Aorta (tissue), 5 donors: ENCODE results near the gene PRR4. TPM values are rescaled to one million over a fixed set of nuclear protein-coding genes. Genes with fewer than 3 reads are reported as not detected.

Source experiments
- ATAC-seq: fragments of 200-7000 bp; cut with Tn5 transposase; one replicate; pipeline ENCODE4 v1.9.1; 2022; ENCODE audit warnings: moderate library complexity; ENCODE audit not compliant: low FRiP score
- DNase-seq, 2 donors: peaks; one replicate each; pipeline ENCODE4 v3.0.0-alpha.2; 2020
- H3K27ac ChIP-seq, 2 donors: one replicate each; pipeline ENCODE4 v1.5.1; 2013; ENCODE audit warnings: low read length in 2 of 2, mild to moderate bottlenecking in 2 of 2, moderate library complexity in 2 of 2, control low read depth in 1 of 2, inconsistent platforms in 1 of 2, low read depth in 1 of 2
- H3K27me3 ChIP-seq, 2 donors: one replicate each; pipeline ENCODE4 v1.6.1; 2013; ENCODE audit warnings: control low read depth in 1 of 2, low read length in 1 of 2, mild to moderate bottlenecking in 1 of 2, moderate library complexity in 1 of 2; ENCODE audit not compliant: insufficient read depth in 2 of 2, control insufficient read depth in 1 of 2
- H3K36me3 ChIP-seq, 2 donors: one replicate each; pipeline ENCODE4 v1.6.1; 2013; ENCODE audit warnings: control low read depth in 1 of 2, low read length in 1 of 2, mild to moderate bottlenecking in 1 of 2; ENCODE audit not compliant: insufficient read depth in 2 of 2, control insufficient read depth in 1 of 2
- H3K4me1 ChIP-seq, 2 donors: one replicate each; pipeline ENCODE4 v1.6.1; 2013; ENCODE audit warnings: low read length in 2 of 2, control low read depth in 1 of 2, mild to moderate bottlenecking in 1 of 2, moderate library complexity in 1 of 2; ENCODE audit not compliant: insufficient read depth in 2 of 2, control insufficient read depth in 1 of 2
- H3K4me3 ChIP-seq, 2 donors: one replicate each; pipeline ENCODE4 v1.5.1; 2013; ENCODE audit warnings: low read length in 2 of 2, control low read depth in 1 of 2, mild to moderate bottlenecking in 1 of 2
- H3K9me3 ChIP-seq: one replicate; pipeline ENCODE4 v1.6.1; 2013; ENCODE audit warnings: mild to moderate bottlenecking, low read length; ENCODE audit not compliant: control insufficient read depth
- WGBS, 2 donors: extraction: QIAGEN DNeasy Blood & Tissue Kit; methylation state at CpG; one replicate each; pipeline ENCODE4 v1.1.7; 2013; 5-methylcytosine and 5-hydroxymethylcytosine counted together
- intact Hi-C, 2 donors: fragments of 100-400 bp; cut with DNase I; formaldehyde crosslinking; loops; one replicate each; pipeline versions ENCODE4 v1.14.2 to v1.15.0; 2022
- polyA plus RNA-seq, 2 donors: library from polyadenylated mRNA; stranded (reverse); fragments of 200-250 nt; gene quantifications; one replicate each; pipeline ENCODE4 v1.2.3, GENCODE V29; 2013
- total RNA-seq, 2 donors: library from RNA; stranded (reverse); fragmentation: NEBNext Ultra II Directional; extraction: Animal tissue kit (Norgen Biotek cat#: 25700); gene quantifications; one replicate each; pipeline ENCODE4 v1.2.1, GENCODE V29; 2021
- donor health status: healthy with polysubstance abuse.
- donor health status: Bipolar disorder and iron deficiency.
- donor health status: DM: no; HTN: no; CAD: no.
- donor health status: DM: no; HTN: no; CAD: no.
- donor health status: DM: yes; HTN: yes; CAD: no.

The PRR4 gene
- total and polyA plus RNA-seq, 4 donors: 0.74 to 4.8 (median 2.9) TPM

DNA sequence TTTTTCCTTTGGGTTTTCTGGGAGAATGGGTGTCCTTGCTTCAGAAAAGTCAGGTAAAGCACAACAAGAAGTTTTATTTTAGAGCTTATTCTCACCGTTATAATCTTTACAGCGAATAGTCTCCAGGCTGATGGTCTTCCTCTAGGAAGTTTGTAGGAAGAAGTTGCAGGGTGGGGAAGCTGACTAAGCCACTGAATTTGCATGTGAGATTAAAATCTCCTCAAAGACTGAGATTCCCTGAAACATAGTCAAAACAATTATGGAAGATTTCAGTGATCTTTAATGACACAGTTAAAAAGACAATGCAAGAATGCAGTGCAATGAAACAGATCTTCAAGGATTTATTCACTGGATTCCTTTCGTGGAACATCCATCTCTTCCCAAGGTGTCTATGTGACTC lies 24.3 kb downstream of the PRR4 start:
- DNase-seq (no peak), ATAC-seq (no peak)
- Histone ChIP-seq H3K27ac (no peak overlapping the region), H3K36me3 (no peaks in the 10 kb centered on the region), H3K9me3 (no peaks in the 10 kb centered on the region), H3K27me3 (no peaks in the 10 kb centered on the region), H3K4me3 (no peak overlapping the region), H3K4me1 (no peaks in the 10 kb centered on the region)
- 84 to 87% methylated on average over 3 of the region's 3 CpGs for WGBS, 2 donors
- intact Hi-C loops: no loop called here

GRCh38 chr12:10811883-10812536 lies 37.3 kb downstream of the PRR4 start:
- Histone ChIP-seq H3K4me1 (no peaks in the 10 kb centered on the region), H3K4me3 (no peak overlapping the region), H3K9me3 (peaks cover 2% of the 10 kb centered on the region), H3K27ac (no peak overlapping the region), H3K36me3 (peaks cover 0 to 2% of the 10 kb centered on the region in 2 donors), H3K27me3 (no peaks in the 10 kb centered on the region)
- 71 to 79% methylated on average over 3 of the region's 3 CpGs for WGBS, 2 donors
- intact Hi-C loops: no loop called here
- DNase-seq (no peak), ATAC-seq (no peak)

GRCh38 chr12:10810068-10810467 lies 39.2 kb downstream of the PRR4 start, which contains the start of gene TAS2R9:
Gene TAS2R9, minus strand, starts transcription at chr12:10810168. Its CDS starts 93 bp downstream, at chr12:10810075.
- intact Hi-C loops: no loop called here
- no peak for ATAC-seq
- Histone ChIP-seq H3K27ac (no peak within 1 kb of the TSS), H3K4me1 (no peaks in the 10 kb centered on the region), H3K4me3 (no peak within 1 kb of the TSS), H3K27me3 (no peaks in the 10 kb centered on the region), H3K9me3 (no peaks in the 10 kb centered on the region), H3K36me3 (no peaks in the 10 kb centered on the region)
- DNase-seq: no peak

GRCh38 chr12:10807186-10807585 lies 42.1 kb downstream of the PRR4 start, which contains the start of gene TAS2R8:
Gene TAS2R8, minus strand, starts transcription at chr12:10807286. Its CDS starts 306 bp downstream, at chr12:10806980.
- Histone ChIP-seq H3K27ac (no peak within 1 kb of the TSS), H3K36me3 (no peaks in the 10 kb centered on the region), H3K9me3 (no peaks in the 10 kb centered on the region), H3K27me3 (no peaks in the 10 kb centered on the region), H3K4me3 (no peak within 1 kb of the TSS), H3K4me1 (no peaks in the 10 kb centered on the region)
- ATAC-seq (no peak), DNase-seq (no peak)
- intact Hi-C loops: no loop called here
- WGBS, 2 donors: 65 to 68% methylated on average over 1 of the region's 1 CpG

- DNase-seq: no peak
- no peak for ATAC-seq
- Histone ChIP-seq H3K36me3 (no peaks in the 10 kb centered on the region), H3K27me3 (no peaks in the 10 kb centered on the region), H3K4me3 (no peak within 1 kb of the TSS), H3K27ac (no peak within 1 kb of the TSS), H3K4me1 (no peaks in the 10 kb centered on the region), H3K9me3 (no peaks in the 10 kb centered on the region)
- intact Hi-C loops: no loop called here
- 39 to 41% methylated on average over 4 of the region's 4 CpGs for WGBS, 2 donors
Observed at GRCh38 chr12:10802587-10802986, 46.7 kb downstream of the PRR4 start, which contains the start of gene TAS2R7. Gene TAS2R7, minus strand, starts transcription at chr12:10802627. Its CDS starts 57 bp downstream, at chr12:10802570.

DNA sequence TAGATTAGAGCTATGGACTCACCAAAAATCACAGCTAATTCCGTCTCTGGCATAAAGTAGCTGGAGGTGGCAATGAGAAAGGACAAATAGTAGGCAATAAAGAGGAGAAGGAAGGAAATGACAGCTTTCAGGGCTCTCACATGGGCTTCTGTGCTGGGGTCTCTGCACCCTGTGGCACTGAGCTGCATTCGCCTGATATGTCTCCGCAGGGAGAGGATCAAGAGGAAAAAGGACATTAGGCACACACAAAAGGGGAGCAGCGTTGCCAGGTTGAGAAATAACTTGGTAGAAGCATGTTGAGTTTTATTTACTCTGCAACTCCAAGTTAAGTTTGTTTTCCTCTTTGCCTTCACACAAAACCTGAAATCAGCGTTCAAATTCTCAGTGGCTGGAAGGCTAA lies 47.5 kb downstream of the PRR4 start:
- H3K27me3 ChIP-seq: no peaks in the 10 kb centered on the region
- intact Hi-C loops: no loop called here
- H3K4me1 ChIP-seq: no peaks in the 10 kb centered on the region
- WGBS, 2 donors: 50 to 55% methylated on average over 5 of the region's 5 CpGs
- no peak for DNase-seq
- ATAC-seq: no peak
- H3K36me3 ChIP-seq: no peaks in the 10 kb centered on the region
- H3K4me3 ChIP-seq: no peak overlapping the region
- no peak overlapping the region for H3K27ac ChIP-seq
- no peaks in the 10 kb centered on the region for H3K9me3 ChIP-seq

Other genes with a start within 250 kb of the PRR4 start
- gene MAGOHB, start 235.9 kb downstream of the PRR4 start, total RNA-seq: 10 to 100 TPM; 13.6 to 18.1 TPM
- 10 to 100 TPM; 16.4 to 27.4 TPM for gene MAGOHB, start 235.9 kb downstream of the PRR4 start, polyA plus RNA-seq
- gene STYK1, start 175.4 kb downstream of the PRR4 start, total RNA-seq: 1 to 10 TPM in 1 of 2 donors, under 1 TPM in 1; 0.36 to 1.2 TPM
- gene STYK1, start 175.4 kb downstream of the PRR4 start, polyA plus RNA-seq: under 1 TPM; 0.18 to 0.38 TPM
- 100 to 1,000 TPM; 368 to 602 TPM for gene YBX3, start 126.2 kb downstream of the PRR4 start, total RNA-seq
- gene YBX3, start 126.2 kb downstream of the PRR4 start, polyA plus RNA-seq: 100 to 1,000 TPM; 277 to 353 TPM
- not detected for gene TAS2R7, start 46.8 kb downstream of the PRR4 start, total RNA-seq
- not detected for gene TAS2R7, start 46.8 kb downstream of the PRR4 start, polyA plus RNA-seq
- gene TAS2R8, start 42.2 kb downstream of the PRR4 start, total RNA-seq: not detected
- gene TAS2R8, start 42.2 kb downstream of the PRR4 start, polyA plus RNA-seq: not detected
- gene TAS2R9, start 39.3 kb downstream of the PRR4 start, total RNA-seq: not detected
- gene TAS2R9, start 39.3 kb downstream of the PRR4 start, polyA plus RNA-seq: not detected
- 1 to 10 TPM; 1.4 to 1.8 TPM for gene TAS2R10, start 23.1 kb downstream of the PRR4 start, total RNA-seq
- gene TAS2R10, start 23.1 kb downstream of the PRR4 start, polyA plus RNA-seq: not detected
- 10 to 100 TPM; 18.4 to 33.0 TPM for gene PRH1, start 34.8 kb upstream of the PRR4 start, total RNA-seq
- gene PRH1, start 34.8 kb upstream of the PRR4 start, polyA plus RNA-seq: under 1 TPM in 1 of 2 donors, not detected in 1; 0.67 TPM
- gene TAS2R13, start 60.1 kb upstream of the PRR4 start, total RNA-seq: 1 to 10 TPM; 3.2 to 5.6 TPM
- not detected for gene TAS2R13, start 60.1 kb upstream of the PRR4 start, polyA plus RNA-seq
- not detected for gene PRH2, start 79.8 kb upstream of the PRR4 start, total RNA-seq
- gene PRH2, start 79.8 kb upstream of the PRR4 start, polyA plus RNA-seq: 1 to 10 TPM in 1 of 2 donors, not detected in 1; 4.0 TPM
- gene TAS2R14, start 89.8 kb upstream of the PRR4 start, total RNA-seq: 1 to 10 TPM; 5.2 to 6.4 TPM
- gene TAS2R14, start 89.8 kb upstream of the PRR4 start, polyA plus RNA-seq: 1 to 10 TPM in 1 of 2 donors, not detected in 1; 2.0 TPM
- gene TAS2R50, start 137.4 kb upstream of the PRR4 start, total RNA-seq: 1 to 10 TPM; 3.3 to 5.7 TPM
- gene TAS2R50, start 137.4 kb upstream of the PRR4 start, polyA plus RNA-seq: not detected
- 1 to 10 TPM; 4.3 to 4.8 TPM for gene TAS2R20, start 148.8 kb upstream of the PRR4 start, total RNA-seq
- gene TAS2R20, start 148.8 kb upstream of the PRR4 start, polyA plus RNA-seq: under 1 TPM in 1 of 2 donors, not detected in 1; 0.49 TPM
- gene TAS2R19, start 173.1 kb upstream of the PRR4 start, total RNA-seq: 1 to 10 TPM; 5.9 to 9.1 TPM
- gene TAS2R19, start 173.1 kb upstream of the PRR4 start, polyA plus RNA-seq: under 1 TPM in 1 of 2 donors, not detected in 1; 0.72 TPM
- 1 to 10 TPM; 5.3 to 9.1 TPM for gene TAS2R31, start 181.9 kb upstream of the PRR4 start, total RNA-seq
- under 1 TPM in 1 of 2 donors, not detected in 1; 0.82 TPM for gene TAS2R31, start 181.9 kb upstream of the PRR4 start, polyA plus RNA-seq
- gene TAS2R46, start 212.8 kb upstream of the PRR4 start, total RNA-seq: 1 to 10 TPM; 3.3 to 3.9 TPM
- gene TAS2R46, start 212.8 kb upstream of the PRR4 start, polyA plus RNA-seq: not detected
- gene TAS2R43, start 242.8 kb upstream of the PRR4 start, total RNA-seq: 1 to 10 TPM in 1 of 2 donors, under 1 TPM in 1; 0.36 to 2.2 TPM
- not detected for gene TAS2R43, start 242.8 kb upstream of the PRR4 start, polyA plus RNA-seq